ENCODE data around the gene SLC43A3.

SLC43A3 gene

GRCh38 chr11:57426929-57427726 is at the start of gene SLC43A3:
TSS of gene SLC43A3 (minus strand) at chr11:57427121. CDS start at chr11:57426172, 949 bp downstream.
- DNase-seq (ENCODE audit: low read depth, low spot score), result peak; percentile 15

GRCh38 chr11:57476047-57476756 is 49.3 kb upstream of the SLC43A3 start:
- no peak for DNase-seq (ENCODE audit: low read depth, low spot score)

GRCh38 chr11:57475671-57476046 is 48.7 kb upstream of the SLC43A3 start:
- no peak for DNase-seq (ENCODE audit: low read depth, low spot score)

- DNase-seq (ENCODE audit: low read depth, low spot score), result no peak
These were observed 48.3 kb upstream of the SLC43A3 start for GRCh38 chr11:57475191-57475590.

- DNase-seq (ENCODE audit: low read depth, low spot score), result no peak
These were observed 47.8 kb upstream of the SLC43A3 start for GRCh38 chr11:57474803-57475115.

- no peak for DNase-seq (ENCODE audit: low read depth, low spot score)
These were observed 47.3 kb upstream of the SLC43A3 start for GRCh38 chr11:57474017-57474802.

GRCh38 chr11:57473285-57473841 is 46.4 kb upstream of the SLC43A3 start:
- DNase-seq (ENCODE audit: low read depth, low spot score), result no peak

GRCh38 chr11:57471496-57471895 is 44.6 kb upstream of the SLC43A3 start:
- DNase-seq (ENCODE audit: low read depth, low spot score), result no peak

- no peak for DNase-seq (ENCODE audit: low read depth, low spot score)
These were observed 42.3 kb upstream of the SLC43A3 start for GRCh38 chr11:57469268-57469667.

- no peak for DNase-seq (ENCODE audit: low read depth, low spot score)
These were observed 41.4 kb upstream of the SLC43A3 start for GRCh38 chr11:57468276-57468675.

GRCh38 chr11:57467508-57468157 is 40.7 kb upstream of the SLC43A3 start:
- DNase-seq (ENCODE audit: low read depth, low spot score), result no peak

- no peak for DNase-seq (ENCODE audit: low read depth, low spot score)
These were observed 39.8 kb upstream of the SLC43A3 start for GRCh38 chr11:57466680-57467079.

GRCh38 chr11:57464539-57465181 is 37.7 kb upstream of the SLC43A3 start:
- no peak for DNase-seq (ENCODE audit: low read depth, low spot score)

- DNase-seq (ENCODE audit: low read depth, low spot score), result no peak
These were observed 37.0 kb upstream of the SLC43A3 start for GRCh38 chr11:57463671-57464538.

- DNase-seq (ENCODE audit: low read depth, low spot score), result no peak
These were observed 35.7 kb upstream of the SLC43A3 start for GRCh38 chr11:57462597-57462996.

- DNase-seq (ENCODE audit: low read depth, low spot score), result no peak
These were observed 35.0 kb upstream of the SLC43A3 start for GRCh38 chr11:57461841-57462489.

GRCh38 chr11:57460758-57461749 is 34.1 kb upstream of the SLC43A3 start:
- no peak for DNase-seq (ENCODE audit: low read depth, low spot score)

- DNase-seq (ENCODE audit: low read depth, low spot score), result no peak
These were observed 33.3 kb upstream of the SLC43A3 start, which contains the start of gene RTN4RL2 for GRCh38 chr11:57460022-57460757. TSS of gene RTN4RL2 (plus strand) at chr11:57460528. CDS start at chr11:57460866, 338 bp downstream.

All from smooth muscle cell of the brain vasculature (primary cell).